GM19351 (cell line): Measurements from ENCODE around the gene GSE1.

Source experiments
- ATAC-seq: cut with Tn5 transposase; IDR thresholded peaks from one replicate; pipeline ENCODE4 v1.9.1; 2021; ENCODE audit warnings: mild to moderate bottlenecking, moderate library complexity; ENCODE audit not compliant: unreplicated experiment

The GSE1 gene

DNA sequence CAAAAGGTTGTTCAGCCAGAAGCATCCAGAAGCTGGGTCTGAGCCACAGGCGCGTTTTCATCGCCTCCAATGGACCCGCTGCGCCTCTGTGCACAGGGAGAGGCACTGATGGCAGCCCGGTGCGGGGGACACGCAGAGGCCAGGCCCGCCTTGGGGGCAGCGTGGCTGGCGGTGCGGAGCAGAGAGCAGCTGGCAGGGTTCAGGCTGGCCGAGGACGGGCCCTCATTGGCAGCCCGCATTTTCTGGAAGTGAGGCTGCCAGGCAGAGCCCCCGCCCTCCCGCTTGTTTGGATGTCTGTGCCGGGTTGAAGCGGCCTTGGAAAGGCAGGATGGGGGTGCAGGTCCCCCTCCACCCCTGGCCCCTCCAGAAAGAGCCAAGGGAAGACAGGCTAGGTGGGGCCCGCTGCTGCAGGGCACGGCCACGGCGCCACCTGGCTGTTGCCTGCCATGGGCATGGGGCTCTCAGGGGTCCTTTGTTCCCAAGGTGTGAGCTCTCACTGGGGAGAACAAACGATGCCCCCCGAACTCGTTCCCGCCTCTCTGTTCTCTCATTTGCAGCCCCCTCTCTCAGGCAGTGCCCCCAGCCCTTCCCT is 18.8 kb downstream of the GSE1 start:
- ATAC-seq, result no peak

DNA sequence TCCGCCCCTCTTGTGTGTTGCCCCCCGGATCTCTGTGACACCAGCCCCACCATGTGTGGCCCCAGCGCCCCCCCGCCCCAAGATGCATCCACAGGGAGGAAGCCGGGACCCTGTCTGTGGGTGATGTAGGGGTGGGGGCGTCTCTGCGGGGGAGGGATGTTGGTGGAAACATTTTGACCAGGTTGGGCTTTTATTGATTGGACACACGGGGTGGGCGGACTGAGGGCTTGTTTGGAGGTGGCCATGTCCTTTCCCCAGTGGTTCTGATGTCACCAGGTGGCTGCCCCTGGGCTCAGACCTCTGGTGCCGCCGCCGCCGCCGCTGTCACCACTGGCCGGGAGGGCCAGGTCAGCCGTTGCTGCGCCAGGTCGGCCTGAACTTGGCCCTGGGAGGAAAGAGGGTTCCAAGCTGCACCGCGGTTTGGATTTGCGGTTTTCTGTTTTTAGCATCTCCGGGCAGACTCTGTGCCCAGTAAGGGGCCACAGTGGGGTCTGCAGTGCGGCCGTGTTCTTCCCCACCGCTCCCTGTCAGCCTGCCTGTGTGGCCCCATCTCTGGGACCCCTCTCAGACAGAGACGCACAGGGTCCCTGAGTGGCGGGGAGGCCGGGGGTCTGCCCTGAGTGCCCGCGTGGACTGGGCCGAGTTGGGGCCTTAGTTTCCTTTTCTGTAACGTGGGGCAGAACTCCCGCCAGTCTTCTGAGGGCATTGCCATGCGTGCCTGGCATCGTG is 19.8 kb downstream of the GSE1 start:
- no peak for ATAC-seq

DNA sequence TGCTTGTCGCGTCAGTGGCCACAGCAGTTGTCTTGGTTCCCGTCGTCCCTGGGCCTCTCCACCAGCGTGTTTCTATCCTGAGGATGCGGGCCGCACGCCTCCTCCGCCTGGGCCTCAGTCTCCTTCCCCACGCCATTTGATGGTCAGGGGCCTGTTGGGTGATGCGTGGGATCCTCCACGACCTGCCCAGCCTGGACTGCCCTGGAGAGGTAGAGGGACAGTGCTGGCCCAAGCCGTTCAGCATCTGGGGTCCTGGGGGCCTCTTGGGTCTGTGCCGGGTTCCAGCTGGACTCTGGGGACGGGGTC is 20.3 kb downstream of the GSE1 start:
- no peak for ATAC-seq

DNA sequence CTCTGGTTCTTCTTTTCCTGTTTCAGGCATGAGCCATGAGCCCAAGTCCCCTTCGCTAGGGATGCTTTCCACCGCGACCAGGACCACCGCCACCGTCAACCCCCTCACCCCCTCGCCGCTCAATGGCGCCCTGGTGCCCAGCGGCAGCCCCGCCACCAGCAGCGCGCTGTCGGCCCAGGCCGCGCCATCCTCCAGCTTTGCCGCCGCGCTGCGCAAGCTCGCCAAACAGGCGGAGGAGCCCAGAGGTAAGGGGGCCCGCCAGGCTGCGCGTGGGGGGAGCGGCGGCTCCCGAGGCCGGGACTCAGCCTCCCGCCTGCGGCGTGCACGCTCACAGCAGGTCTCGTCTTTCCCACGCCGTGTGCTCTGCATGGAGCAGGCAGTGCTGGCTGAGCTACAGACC is 20.8 kb downstream of the GSE1 start:
- no peak for ATAC-seq

DNA sequence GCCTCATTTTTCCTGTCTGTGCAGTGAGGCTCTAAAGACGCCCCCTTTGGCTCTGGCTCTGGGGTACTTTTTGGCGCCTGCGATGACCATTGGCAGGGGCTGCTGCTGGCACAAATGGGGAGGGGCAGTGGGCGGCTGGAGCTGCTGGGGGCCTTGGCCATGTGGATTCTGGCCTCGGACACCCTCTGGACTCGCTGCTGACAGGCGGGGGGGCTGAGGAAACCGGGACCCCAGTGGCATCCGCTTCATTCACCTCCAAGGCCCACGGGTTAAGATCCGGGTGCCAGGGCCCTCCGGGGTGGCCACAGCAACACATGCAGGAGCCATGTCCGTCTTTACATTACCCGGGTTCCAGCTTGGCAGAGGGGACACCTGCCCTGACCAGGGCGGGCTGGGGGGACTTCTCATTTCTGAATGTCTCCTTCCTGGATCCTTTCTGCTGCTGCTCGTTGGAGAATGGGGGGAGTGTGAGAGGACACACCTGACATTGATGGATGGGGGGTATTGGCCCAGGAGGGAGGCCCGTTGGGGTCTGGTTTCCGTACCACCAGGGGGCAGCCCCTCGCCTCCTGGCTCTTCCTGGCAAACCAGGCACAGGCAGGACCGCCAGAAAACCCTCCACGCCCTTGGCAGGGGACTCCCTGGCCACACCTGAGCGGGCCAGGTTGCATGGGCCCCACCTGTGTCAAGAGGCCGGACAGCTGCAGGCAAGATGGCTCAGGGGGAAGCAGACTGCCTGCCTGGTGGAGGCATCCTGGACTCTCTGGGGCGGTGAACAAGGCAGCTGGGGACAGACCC is 21.8 kb downstream of the GSE1 start:
- no peak for ATAC-seq

DNA sequence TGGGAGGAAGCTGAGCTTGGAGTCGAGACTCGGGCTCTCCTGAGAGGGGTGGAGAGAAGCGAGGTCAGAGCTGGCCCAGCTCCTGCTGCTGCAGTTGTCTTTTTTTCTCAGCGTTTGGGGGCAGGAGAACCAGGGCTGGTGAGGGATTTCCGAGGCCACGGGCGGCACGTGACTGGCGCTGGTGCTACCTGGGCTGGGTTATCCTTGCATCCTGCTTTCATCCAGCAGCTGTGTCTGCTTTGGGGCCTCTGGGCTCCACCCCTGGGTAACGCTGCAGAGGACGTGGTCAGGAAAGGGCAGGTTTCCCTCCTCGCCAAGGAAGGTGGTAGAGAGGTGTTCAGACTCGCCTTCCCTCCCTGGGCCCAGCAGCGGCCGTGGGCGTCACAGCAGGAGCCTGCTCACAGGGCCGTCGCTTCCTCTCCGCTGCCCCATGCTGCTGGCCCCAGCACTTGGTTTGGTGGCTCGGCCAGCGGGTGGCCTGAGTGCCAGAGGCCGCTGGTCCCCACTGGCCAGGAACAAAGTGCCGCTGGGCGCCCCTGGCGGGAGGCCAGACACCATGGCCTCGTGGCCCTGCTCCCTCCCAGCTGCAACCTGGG is 22.5 kb downstream of the GSE1 start:
- ATAC-seq, result no peak

DNA sequence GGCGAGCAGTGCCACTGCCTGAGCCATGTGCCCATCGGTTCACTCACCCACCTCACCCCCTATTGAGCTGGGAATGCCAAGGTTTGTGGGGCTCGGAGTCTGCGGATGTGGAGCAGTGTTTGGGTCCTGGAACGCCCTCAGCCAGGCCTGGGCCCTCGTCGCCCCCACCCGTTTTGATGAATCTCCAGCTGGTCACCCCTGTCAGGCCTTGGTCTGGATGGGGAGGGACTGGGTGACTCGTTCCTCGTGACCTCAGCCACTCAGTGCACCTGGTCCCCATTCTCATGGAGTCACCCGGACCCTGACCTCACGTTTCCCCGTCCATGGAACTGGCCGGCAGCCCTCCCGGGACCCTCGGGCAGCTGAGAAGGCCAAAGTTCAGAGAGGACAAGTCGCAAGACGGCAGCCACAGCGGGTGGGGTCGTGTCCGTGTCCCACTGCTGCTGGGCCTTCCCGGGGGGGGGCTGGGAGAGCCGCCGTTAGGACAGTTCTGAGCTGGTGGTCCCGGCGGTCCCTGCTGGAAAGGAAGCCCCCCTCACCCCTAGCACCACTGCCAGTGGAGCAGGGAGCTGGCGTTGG is 23.2 kb downstream of the GSE1 start:
- no peak for ATAC-seq

DNA sequence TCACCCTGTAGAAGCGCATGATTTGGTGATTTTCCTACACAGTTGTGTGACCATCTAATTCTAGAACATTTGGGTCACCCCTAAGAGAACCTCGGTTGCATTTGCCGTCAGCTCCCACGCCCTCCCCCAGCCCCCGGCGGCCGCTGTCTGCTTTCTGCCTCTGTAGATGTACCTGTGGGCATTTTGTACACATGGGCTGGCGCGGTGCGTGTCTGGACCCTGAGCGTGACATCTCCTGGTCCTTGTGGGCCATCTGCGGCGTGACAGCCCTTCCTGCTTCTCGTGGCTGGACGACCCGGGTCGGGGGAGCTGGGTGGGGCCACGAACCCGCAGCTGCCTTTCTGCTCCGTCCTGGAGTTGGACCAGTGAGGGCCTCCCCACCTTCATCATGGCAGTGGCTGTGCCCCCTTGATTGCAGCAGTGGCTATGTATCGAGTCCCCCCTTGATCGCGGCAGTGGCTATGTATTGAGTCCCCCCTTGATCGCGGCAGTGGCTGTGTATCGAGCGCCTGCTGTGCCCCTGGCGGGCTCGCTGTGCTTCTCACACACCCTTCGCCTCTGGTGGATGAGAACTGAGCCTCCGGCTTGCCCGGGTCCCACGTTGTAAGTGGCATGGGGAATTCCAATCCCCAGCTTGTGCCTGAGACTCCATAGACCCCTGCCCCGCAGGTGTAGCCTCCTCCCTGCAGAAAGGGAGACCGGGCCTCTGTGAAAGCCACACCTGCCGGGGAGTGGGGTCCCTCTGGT is 24.1 kb downstream of the GSE1 start:
- ATAC-seq, result no peak

DNA sequence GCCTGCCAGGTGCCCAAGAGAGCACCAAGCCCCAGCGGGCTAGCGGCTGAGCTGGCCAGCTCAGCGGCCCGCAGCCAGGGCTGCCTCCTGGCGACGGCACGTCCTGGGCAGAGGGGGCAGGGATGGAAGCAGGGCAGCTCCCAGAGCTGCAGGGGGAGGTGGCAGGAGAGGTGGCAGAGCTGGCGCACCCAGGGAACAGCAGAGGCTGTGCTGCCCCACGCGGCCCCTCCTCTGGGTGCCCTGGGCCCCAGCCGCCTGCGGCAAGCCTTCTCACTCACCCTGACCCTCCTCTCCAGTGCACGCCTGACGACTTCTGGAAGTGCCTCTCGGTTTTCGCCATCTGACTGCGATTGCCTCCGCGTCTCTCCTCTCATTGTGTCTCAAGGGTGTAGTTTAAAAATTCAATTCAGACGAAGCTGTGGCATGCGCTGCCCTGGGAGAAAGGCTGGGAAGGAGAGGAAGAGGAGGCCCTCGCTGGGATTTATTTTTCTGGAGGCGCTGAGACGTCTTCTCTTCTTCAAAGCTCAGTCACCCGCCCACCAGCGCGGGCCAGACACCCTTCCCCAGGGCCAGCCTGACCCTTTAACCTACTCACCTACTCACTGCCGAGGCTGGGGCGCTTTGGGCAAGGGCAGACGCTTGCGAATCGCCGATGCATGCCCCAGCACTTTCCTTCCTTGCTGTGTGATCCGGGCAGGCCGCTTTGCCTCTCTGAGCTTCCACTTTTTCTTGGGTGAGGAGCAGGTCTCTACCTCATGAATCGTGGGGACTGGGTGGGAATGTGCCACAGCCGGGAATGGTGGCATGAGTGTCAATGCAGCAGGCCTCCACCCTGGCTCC is 24.9 kb downstream of the GSE1 start:
- no peak for ATAC-seq

DNA sequence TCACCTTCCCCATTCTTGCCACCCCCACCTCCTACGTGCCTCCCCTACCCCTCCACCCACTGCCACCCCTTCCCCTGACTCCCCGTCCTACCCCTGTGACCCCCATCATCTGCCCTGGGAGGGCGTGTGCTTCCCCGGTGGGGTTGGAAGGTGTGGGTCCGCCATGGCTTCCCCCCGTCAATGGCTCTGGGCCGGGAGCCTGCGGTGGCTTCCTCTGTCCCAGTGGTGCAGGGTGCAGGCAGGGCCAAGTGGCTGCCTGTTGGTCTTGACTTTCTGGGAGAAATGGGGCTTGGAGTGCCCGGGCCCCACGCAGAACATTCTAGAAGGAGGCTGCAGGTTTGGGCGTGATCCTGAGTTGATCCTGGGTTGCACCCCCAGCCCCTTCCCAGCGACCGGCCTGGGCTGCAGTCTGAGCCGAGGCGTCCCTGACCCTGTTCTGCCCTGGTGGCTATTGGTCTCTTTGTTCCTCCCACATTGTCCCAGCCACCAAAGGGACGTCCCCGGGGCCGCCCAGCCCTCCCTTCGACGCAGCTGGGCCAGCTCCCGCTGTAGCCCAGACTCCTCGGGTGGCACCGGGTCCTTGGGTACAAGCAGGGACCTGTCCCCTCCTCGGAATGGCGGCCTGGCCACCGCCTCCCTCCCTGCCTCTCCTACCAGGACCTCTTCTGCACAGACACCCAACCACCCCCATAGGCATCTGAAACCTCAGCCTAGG is 25.7 kb downstream of the GSE1 start:
- ATAC-seq, result no peak

DNA sequence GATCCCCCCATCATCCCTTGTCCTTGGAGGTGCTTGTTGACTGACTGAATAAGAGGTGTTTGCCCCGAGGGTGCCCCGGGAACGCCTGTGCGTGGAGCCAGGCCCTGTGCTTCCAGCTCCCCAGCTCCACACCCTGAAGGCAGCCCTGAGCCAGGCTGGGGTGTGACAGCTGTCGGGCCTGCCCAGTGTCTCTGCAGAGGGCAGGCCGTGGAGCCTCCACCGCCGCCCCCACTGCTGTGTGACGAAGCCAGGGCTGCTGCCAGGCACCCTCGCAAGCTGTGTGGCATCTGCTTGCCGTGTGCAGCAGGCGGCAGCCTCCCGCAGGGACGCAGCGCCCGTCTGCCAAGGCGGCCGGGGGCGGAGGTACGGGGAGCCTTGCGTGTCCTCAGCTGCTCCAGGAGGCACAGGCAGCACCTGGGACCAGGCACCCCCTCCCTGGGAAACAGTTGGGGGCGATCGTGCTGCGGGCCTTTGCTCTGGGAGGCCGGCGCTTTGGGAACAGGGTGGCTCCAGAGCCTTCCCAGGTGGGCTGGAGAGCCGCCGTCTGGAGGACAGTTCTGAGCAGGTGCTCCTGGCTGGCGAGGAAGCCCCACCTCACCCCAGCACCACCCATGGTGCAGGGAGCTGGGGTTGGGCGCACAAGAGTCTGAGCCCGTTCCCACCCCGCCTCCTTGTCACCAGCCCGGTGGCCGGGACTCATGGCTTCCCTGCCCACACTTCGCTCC is 26.6 kb downstream of the GSE1 start:
- no peak for ATAC-seq

DNA sequence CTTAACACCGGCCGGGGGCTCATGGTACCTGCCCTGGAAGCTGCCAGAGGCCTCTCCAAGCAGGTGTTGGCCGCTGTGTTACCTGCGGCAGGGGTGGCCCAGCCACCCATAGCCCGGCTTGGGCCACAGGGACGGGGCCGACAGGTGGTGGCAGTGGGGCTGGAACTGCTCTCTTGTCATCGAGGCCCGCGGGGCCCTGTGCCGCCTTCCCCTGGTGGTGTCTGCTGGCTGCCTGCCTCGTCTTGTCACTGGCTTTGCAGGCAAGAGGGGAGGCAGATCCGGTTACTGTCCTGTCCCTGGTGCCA is 27.1 kb downstream of the GSE1 start:
- no peak for ATAC-seq

DNA sequence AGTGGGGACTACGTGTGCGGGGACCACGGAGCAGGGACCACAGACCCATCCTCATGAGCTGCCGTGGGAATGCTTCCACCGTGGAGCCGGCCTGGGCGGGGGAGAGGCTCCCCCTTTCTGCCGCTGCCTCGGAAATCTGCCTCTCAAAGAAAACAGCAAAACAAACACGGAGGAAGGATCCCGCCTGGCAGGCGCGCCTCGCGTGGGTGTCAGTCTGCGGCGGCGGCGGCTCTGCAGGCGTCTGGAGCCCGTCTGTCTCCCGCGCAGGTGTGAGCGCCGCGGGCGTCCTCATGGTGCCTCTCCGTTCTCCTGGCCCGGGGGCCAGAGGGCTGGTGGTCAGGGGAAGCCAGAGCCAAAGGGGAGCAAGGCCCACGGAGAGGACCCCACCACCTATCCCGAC is 27.5 kb downstream of the GSE1 start:
- no peak for ATAC-seq

DNA sequence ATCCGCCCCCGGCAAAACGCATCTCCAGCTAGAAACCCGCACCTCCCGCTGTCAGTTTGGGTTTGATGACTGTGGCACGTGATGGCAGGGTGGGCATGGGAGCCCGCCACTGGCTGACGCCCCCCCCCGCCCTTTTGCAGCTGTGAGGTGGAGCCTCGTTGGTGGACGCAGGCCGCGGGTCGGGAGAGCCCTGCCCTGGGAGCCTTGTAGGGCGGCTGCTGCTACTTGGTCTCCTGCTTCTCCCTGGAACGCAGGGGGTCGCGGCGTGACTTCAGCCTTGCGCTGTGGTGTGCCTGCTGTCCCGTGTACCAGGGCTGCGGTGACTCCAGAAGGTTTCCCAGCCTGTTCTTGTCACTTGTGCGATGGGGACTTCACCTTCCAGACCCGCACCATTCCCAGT is 28.2 kb downstream of the GSE1 start:
- ATAC-seq, result no peak

DNA sequence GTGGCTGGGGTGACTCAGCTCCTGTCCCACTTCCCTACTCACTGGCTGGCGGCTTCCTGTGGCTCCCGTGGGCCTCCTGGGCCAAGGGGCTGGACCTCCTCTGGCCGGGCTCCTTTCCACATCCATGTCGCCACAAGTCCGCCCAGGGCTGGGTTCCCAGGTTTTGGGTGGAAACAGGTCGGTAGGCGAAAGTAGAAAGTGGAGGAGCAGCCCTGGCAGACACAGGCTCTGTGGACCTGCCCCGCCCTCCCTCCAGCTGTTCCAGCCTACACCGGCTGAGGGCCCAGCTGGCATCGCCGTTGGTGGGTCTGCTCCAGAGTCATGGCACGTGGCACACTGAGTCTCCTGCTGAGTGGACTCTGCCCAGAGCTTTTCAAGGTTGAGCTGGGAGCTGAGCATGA is 28.7 kb downstream of the GSE1 start:
- ATAC-seq, result no peak

DNA sequence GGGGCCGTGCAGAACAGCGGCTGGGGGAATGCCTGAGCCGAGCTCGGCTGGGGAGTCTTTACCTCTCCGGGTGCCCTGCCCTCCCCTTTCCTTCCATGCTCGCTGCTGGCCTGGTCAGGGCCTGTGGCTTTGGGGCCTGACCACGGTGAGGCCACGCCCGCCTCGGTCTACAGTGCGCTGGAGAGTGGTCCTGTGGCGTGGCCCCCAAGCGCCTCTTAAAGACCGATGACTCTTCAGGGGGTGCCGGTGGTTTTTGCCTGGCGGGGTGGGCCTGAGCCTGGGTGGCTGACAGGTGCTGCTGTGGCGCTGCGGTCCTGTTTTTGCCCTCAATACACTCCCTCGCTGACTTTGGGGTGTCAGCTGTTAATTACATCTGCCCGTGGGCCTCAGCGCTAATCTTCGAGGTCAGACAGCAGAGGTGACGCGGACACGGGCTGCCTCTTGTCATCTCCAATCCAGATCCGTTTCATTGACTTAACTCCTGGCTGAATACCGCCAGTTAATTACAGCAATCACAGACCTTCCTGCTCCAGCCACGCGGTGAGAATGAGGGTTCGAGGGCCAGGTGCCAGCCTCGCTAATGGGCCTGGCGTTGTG is 29.7 kb downstream of the GSE1 start:
- no peak for ATAC-seq

DNA sequence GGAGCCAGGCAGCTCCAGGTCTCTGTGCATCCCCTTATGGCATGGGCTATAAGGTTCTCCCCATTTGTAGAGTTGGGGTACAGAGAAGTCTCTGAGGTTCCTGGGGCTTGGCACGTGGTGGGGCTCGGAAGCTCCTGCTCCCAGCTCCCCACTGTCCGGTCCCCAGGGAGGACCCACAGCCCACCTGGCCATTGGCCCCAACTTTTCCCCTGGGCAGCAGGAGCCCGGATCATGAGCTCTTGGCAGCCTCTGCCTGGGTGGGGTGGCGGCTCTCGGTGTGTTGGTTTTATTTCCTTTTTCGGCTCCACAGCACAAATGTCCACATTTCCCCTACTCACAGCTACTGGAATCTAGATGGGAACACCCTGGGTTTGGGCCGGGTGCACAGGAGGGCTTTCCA is 30.5 kb downstream of the GSE1 start:
- ATAC-seq, result no peak

DNA sequence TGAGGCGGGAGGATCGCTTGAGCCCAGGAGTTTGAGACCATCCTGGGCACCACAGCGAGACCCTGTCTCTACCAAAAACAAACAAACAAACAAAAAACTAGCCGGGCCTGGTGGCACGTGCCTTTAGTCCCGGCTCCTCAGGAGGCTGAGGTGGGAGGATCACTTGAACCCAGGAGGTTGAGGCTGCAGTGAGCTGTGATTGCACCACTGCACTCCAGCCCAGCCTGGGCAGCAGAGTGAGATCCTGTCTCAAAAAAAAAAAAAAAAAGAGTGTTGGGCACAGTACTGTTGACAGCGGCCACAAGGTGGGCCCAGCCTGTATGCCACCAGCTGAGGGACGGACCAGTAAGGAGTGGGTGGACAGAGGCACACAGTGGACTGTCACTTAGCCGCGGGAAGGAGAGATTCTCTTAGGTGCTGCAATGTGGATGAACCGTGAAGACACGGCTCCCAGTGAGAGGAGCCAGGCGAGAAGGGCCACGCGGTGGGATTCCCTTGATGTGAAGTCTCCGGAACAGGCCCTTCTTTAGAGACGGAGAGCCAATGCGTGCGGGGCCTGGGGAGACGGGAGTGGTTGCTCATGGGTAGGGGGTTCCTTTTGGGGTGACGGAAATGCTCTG is 31.1 kb downstream of the GSE1 start:
- no peak for ATAC-seq
